NCI-H2196 (cell line): ENCODE results near the gene ROR2.

Experiments used
- DNase-seq: peaks from one replicate; lab custom pipeline; 2025; ENCODE audit not compliant: unreplicated experiment; lab: John Stamatoyannopoulos, UW

The ROR2 gene

GRCh38 chr9:91948597-91949391 is 1.2 kb downstream of the ROR2 start:
- DNase-seq: no peak

GRCh38 chr9:91948101-91948596 is 1.9 kb downstream of the ROR2 start:
- no peak for DNase-seq

- DNase-seq: no peak
Measured at GRCh38 chr9:91946653-91947488, 3.2 kb downstream of the ROR2 start.

- DNase-seq: no peak
Measured at GRCh38 chr9:91946196-91946595, 3.8 kb downstream of the ROR2 start.

GRCh38 chr9:91945277-91946085 is 4.5 kb downstream of the ROR2 start:
- DNase-seq: no peak

- DNase-seq: no peak
Measured at GRCh38 chr9:91944711-91945110, 5.3 kb downstream of the ROR2 start.

- no peak for DNase-seq
Measured at GRCh38 chr9:91943478-91944470, 6.3 kb downstream of the ROR2 start.

GRCh38 chr9:91942201-91942600 is 7.8 kb downstream of the ROR2 start:
- no peak for DNase-seq

- DNase-seq: no peak
Measured at GRCh38 chr9:91939978-91940377, 10.1 kb downstream of the ROR2 start.

- no peak for DNase-seq
Measured at GRCh38 chr9:91937727-91938126, 12.3 kb downstream of the ROR2 start.

GRCh38 chr9:91937056-91937455 is 13.0 kb downstream of the ROR2 start:
- no peak for DNase-seq

GRCh38 chr9:91935805-91936514 is 14.1 kb downstream of the ROR2 start:
- no peak for DNase-seq

GRCh38 chr9:91935066-91935749 is 14.8 kb downstream of the ROR2 start:
- DNase-seq: no peak

GRCh38 chr9:91934654-91935053 is 15.4 kb downstream of the ROR2 start:
- DNase-seq: no peak

GRCh38 chr9:91933556-91934352 is 16.3 kb downstream of the ROR2 start:
- DNase-seq: no peak

GRCh38 chr9:91930475-91930874 is 19.6 kb downstream of the ROR2 start:
- no peak for DNase-seq

- DNase-seq: no peak
Measured at GRCh38 chr9:91929331-91929730, 20.7 kb downstream of the ROR2 start.

- no peak for DNase-seq
Measured at GRCh38 chr9:91927922-91928510, 22.0 kb downstream of the ROR2 start.
